SK-N-SH treated with all-trans-retinoic acid at 6 μM for 48 hours (cell line): ENCODE data around the gene KRTAP1-3.

Experiments
- BACH2 ChIP-seq: fragments of 250-450 bp; sonication (Bioruptor Pico); IDR thresholded peaks from 2 replicates; pipeline ENCODE4 v1.9.0; 2021; ENCODE audit warnings: mild to moderate bottlenecking, borderline replicate concordance
- CREB5 ChIP-seq: fragments of 250-450 bp; sonication (Bioruptor Pico); IDR thresholded peaks from 2 replicates; pipeline ENCODE4 v1.5.1; 2020; ENCODE audit warnings: low read depth, mild to moderate bottlenecking, moderate library complexity
- OSR1 ChIP-seq: fragments of 250-450 bp; sonication (Bioruptor Pico); IDR thresholded peaks from 2 replicates; pipeline ENCODE4 v1.8.0; 2022; ENCODE audit warnings: moderate library complexity, mild to moderate bottlenecking, inconsistent platforms
- PATZ1 ChIP-seq: fragments of 250-450 bp; sonication (Bioruptor Pico); IDR thresholded peaks from 2 replicates; pipeline ENCODE4 v1.8.0; 2020; ENCODE audit warnings: mild to moderate bottlenecking, moderate library complexity, borderline replicate concordance
- RARB ChIP-seq: fragments of 250-450 bp; sonication (Bioruptor Pico); IDR thresholded peaks from 2 replicates; pipeline ENCODE4 v1.8.0; 2021; ENCODE audit warnings: mild to moderate bottlenecking, moderate library complexity
- TCF4 ChIP-seq: fragments of 250-450 bp; sonication (Bioruptor Pico); IDR thresholded peaks from 2 replicates; pipeline ENCODE4 v1.8.0; 2021; ENCODE audit warnings: mild to moderate bottlenecking, moderate library complexity, borderline replicate concordance
- ZC3H10 ChIP-seq: fragments of 250-450 bp; sonication (Bioruptor Pico); IDR thresholded peaks from 2 replicates; pipeline ENCODE4 v1.5.1; 2021; ENCODE audit warnings: mild to moderate bottlenecking, moderate library complexity
- ZFP30 ChIP-seq: fragments of 450-650 bp; formaldehyde crosslinking; IDR thresholded peaks from 2 replicates; pipeline ENCODE4 v1.5.0; 2022; ENCODE audit warnings: mild to moderate bottlenecking, moderate library complexity
- ZNF70 ChIP-seq: fragments of 450-650 bp; formaldehyde crosslinking; IDR thresholded peaks from 2 replicates; pipeline ENCODE4 v1.5.0; 2020; ENCODE audit warnings: mild to moderate bottlenecking, moderate library complexity

GRCh38 chr17:41008811-41009210, 25.9 kb downstream of the KRTAP1-3 start, which contains the start of gene KRTAP3-1:
- TF ChIP-seq TCF4 (CRISPR knock-in tag) = no peak
- TF ChIP-seq ZFP30 (CRISPR knock-in tag) = no peak
- TF ChIP-seq ZC3H10 (CRISPR knock-in tag) = no peak
- no peak for TF ChIP-seq RARB
- TF ChIP-seq CREB5 (CRISPR knock-in tag) = no peak
- no peak for TF ChIP-seq ZNF70 (CRISPR knock-in tag)
- TF ChIP-seq BACH2 (CRISPR knock-in tag) = no peak
- no peak for TF ChIP-seq PATZ1 (CRISPR knock-in tag)
- TF ChIP-seq OSR1 (CRISPR knock-in tag) = no peak
